GM21515 (cell line): Measurements from ENCODE around the gene TSR3.

ENCODE experiments used
- ATAC-seq: cut with Tn5 transposase; IDR thresholded peaks from one replicate; pipeline ENCODE4 v1.9.1; 2021; ENCODE audit not compliant: unreplicated experiment

Gene TSR3

DNA sequence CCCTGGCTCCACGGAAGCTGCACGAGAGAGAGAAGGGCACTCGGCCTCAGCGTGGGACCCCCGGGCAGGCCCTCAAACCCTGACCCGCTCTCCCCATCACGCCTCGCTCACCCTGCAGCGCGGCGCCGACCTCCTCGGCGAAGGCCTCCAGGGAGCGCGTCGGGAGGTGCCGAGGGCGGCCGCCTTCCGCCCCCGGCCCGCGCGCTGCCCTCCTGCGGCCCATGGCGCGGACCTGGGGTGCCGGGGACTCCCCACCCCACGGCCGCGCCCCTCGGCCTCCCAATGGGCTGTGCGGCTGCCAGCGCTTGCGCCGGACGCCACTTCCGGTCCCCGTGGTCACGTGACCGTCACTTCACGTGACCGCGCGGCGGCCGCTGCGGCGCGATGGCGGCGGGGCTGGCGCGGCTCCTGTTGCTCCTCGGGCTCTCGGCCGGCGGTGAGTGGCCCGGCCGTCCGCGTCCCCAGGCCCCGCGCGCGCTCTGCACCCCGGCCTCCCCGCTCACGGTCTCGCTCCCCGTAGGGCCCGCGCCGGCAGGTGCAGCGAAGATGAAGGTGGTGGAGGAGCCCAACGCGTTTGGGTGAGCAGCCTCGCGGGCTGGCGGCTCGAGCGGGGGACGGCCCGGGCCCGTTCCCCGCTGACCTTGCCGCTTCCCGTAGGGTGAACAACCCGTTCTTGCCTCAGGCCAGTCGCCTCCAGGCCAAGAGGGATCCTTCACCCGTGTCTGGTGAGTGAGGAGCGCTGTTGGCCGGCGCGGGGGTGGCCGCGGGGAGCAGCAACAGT is at the start of gene TSR3, which contains the start of gene GNPTG:
TSR3 (minus strand) TSS at position 297 of the 781 bp plus-strand sequence; CDS start at position 223, 74 bp downstream.
GNPTG (plus strand) TSS at position 350 of the 781 bp plus-strand sequence; CDS start at position 385, 35 bp downstream.
- ATAC-seq, result peak; percentile 53

DNA sequence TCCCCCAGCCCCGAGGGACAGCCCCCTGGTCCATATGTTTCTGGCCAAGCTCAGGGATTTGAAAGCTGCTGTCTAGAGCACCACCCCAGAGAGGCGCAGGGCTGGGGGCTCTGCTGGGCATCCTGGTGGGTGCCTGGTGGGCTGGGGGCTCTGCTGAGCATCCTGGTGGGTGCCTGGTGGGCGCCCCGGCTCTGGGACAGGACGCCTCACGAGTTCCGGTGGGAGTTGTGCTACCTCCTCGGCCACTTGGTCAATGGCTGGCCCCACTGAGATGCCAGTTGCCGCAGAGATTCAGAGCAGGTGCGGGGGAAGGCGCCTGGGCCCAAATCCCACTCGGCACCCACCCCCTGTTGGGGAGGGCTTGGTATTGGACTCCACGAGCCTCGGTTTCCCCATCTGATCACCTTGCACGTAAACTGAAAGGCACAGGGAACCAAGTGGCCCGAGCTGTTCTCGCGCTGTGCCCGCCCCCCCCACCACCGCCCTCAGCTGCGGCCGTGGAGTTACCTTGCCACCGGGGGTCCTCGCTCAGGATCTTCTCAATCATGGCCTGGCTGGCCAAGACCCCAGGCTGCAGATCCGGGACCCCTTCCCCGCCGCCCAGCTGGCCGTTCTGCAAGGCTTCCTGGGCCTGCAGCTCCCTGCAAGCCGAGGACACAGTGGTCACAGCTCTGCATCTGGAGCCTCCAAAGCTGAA is 49.5 kb upstream of the TSR3 start:
- ATAC-seq, result no peak

DNA sequence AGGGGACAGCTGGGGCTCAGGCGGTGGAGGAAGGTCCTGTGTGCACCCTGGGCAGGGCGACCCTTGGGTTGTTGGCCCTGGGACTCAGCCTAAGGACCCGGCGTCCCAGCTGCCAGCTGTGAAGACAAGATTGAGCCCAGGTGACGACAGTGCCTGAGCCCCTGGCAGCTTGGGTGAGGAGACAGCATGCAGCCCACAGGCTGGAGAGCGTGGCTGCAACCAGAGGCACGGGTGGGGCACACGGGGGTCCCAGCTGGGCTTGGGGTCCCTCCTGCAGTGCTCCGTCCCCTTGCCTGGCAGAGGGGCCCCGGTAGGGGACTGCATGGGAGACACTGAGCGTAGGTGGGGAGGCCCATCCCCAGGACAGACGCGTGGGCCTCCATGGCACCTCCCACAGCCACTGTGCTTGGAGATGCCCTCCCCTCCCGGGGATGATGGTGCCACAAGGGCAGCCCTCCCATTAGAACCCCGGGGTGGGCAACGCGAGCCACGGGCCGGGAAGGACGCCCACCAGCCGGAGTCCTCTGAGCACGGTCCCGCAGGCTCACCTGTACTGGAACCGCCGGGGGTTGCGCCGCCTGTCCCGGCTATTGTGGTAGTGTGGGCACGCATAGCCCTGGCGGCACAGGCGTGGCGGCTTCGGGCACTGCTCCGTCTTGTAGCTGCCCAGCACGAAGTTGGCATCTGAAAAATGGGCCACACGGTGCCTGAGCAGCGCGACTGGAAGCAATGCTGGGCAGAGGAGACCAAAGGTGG is 47.3 kb upstream of the TSR3 start:
- no peak for ATAC-seq

DNA sequence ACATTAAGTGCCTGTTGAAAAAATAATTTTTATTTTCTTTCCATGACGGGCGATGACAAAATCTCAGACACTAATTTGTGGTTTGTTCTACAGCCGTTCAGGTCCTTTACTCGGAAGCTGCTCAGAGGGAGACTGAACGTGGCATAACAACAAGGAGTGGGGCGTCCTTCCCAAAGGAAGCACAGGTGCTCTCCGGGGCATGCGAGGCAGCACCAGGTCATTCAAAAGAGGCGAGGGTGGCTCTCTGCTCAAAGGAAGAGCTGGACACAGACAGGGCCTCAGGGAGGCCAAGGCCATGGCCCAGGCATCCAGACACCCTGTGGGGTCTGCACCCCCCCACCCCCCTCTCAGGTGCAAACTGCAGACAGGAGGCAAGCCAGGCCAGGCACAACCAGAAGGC is 46.7 kb upstream of the TSR3 start:
- ATAC-seq, result no peak

DNA sequence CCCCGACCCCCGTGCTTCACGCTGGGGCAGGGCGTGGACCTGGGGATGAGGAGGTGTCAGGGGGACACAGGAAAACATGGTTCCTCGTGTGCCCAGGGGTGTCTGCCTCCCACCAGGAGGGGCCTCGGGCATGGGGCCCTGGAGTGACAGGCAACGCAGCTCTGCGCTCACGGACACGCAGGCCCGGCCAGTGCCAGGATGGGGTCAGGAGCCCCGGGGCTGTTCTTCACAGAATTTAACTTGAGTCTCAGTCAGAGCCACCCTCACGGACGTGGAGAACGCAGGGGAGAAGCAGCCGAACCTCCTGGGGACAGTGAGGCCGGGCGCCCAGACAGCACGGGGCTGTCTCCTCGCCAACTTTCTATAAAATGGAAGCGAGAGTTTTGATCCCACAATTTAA is 46.1 kb upstream of the TSR3 start:
- ATAC-seq, result no peak

DNA sequence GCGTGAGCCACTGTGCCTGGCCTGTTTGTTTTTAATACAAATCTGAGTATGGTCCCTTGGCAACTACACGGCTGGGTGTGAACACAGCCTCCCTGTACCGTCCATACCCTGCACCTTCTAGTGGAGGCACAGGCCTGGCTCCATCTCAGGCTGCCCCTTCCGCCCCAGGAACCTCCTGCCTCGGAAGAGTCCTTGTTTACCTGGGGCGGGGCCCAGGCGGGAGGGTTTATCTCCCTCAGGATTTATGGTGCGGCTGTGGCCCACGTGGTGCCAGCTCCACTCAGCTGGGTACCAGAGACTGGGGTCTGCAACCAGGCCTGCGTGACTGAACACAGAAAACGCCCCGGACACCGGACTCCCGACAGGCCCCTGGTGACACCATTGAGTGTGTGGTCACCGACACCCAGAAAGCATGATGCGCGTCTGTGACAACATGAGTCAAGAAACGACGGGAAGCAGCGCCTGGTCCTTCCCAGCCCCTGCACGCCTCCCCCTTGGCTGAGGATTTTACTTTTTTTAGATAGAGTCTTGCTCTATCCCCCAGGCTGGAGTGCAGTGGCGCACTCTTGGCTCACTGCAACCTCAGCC is 43.9 kb upstream of the TSR3 start:
- no peak for ATAC-seq

DNA sequence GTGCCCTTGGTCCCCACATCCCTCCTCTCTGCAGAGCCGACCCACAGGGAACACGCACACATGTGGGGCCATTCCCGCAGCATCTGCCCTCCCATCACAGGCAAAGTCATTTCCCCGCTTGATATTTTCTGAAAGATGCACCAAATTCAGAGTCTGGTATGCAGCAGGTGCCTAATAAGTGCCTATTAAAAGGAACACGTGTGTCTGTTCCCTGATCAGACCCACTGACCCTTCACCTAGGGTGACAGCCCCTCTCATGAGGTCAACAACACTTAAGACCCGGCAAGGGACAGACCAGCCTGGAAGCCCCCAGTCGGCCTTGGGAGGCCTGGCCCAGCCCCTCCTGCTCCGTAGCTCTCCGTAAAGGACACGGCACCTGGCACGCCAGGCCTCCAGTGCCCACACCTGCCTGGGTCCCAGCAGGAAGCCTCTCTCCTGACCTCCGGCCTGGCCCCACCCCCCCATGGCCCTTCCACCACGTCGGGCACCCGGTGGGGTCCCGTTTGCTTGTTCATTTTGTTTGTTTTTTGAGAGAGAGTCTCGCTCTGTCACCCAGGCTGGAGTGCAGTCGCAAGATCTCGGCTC is 42.8 kb upstream of the TSR3 start:
- ATAC-seq, result no peak

DNA sequence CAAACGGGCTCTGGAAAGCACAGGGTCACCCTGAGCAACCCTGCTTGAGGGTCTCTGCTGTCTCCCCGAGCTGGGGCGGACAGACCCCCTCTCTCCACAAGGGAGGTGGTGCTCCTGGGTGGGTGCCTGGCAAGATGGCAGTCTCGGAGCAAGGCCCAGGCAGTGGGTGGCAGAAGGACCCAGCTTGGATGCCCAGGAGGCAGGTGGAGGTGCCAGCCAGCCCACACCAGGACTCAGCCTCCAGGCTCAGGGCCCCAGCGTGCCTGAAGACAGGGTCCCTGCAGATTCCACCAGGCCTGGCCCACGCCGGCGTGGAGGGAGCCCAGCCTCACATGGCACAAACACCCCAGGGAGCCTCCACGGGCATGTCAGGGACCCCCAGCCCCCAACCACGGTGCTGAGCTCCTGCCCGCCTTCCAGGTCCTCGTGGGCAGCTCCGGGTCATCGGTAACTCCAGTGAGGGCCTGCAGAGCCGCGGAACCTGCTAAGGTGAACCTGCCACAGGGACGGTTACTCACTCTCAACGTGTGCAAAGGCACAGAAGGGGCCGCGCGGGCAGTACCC is 42.0 kb upstream of the TSR3 start:
- no peak for ATAC-seq

DNA sequence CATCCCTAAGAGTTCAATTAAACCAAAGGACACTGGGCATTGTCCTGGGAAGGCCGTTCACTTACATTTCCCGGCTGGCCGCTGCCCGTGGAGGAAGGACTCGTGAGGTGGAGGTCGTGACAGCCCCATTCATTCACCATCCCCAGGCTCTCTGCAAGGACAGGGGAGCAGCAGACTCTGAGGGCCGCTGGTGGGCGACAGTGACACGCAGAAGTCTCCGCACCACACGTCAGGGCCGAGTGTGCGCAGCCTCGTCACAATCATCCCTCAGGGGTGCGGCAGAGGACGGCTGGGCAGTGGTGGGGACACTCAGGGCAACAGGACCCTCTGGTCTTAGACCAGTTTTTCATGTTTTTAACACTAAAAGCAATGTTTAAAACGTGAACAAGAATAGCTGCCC is 41.1 kb upstream of the TSR3 start:
- ATAC-seq, result no peak

DNA sequence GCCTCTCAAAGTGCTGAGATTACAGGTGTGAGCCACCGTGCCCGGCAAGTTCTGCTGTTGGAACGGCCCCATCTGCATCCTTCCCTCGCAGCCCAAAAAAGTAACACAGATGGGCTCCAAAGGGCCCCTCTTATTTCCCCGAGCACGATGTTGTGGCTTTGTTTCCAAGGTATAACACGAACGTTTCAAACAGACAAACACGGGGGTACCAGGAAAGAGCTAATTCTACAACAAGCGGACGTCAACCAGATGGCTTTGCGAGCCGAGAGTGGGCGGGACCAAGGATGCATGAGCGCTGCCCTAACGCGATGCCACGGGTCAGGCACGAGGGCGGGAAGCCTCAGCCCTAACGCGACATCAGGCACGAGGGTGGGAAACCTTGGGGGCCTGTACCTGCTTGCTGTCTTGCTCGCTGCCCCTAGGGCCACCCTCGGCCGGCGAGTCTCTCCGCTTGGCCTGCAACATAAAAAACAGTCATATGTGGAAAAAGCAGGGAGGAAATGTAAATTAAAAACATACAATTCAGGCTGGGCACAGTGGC is 38.6 kb upstream of the TSR3 start:
- ATAC-seq, result no peak

DNA sequence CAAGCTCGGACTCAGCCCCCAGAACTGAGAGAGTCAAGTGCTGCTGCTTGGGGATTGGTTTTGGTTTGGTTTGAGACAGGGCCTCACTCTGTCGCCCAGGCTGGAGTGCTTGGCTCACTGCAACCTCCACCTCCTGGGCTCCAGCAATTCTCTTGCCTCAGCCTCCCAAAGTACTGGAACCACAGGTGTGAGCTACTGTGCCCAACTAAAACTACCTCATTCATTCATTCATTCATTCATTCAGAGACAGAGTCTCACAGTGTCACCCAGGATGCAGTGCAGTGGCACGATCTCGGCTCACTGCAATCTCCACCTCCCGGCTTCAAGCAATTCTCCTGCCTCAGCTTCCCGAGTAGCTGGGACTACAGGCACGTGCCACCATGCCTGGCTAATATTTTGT is 38.1 kb upstream of the TSR3 start:
- ATAC-seq, result no peak

DNA sequence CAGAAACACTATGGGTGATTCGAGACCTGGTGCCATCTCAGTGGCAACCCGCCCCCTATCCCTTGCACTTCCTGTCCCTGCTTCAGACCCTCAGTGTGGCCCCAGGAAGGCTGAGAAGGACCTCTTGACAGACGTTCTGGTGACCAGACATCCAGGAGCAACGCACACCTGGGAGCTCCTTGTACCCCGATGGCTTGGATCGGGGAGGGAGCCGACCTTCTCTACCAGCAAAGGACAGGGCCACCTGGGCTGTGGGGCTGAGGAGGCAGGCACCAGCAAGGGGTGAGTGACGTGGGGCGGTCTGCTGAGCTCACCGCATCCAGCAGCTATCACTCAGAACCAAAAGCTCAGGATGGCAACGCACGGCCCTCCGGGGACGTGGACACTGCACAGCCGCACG is 35.7 kb upstream of the TSR3 start:
- ATAC-seq, result no peak

DNA sequence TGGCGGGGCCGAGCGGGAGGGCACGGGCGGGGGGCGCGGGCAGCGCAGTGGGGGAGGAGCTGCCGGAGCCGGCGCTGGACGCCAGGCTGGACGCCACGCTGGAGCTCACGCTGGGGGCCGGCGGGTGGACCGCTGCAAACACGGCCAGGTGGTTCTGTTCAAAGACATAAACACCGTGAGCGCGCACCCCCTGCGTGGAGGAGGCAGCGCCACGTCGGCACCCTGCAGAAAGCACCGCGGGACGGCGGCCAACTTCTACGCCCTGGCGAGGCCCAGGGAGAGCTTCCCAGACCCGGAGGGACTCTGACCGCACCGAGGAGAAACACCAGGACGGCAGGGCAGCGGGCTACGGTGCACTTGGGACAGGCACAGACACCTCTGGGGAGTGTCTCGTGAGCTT is 33.6 kb upstream of the TSR3 start:
- ATAC-seq, result no peak

DNA sequence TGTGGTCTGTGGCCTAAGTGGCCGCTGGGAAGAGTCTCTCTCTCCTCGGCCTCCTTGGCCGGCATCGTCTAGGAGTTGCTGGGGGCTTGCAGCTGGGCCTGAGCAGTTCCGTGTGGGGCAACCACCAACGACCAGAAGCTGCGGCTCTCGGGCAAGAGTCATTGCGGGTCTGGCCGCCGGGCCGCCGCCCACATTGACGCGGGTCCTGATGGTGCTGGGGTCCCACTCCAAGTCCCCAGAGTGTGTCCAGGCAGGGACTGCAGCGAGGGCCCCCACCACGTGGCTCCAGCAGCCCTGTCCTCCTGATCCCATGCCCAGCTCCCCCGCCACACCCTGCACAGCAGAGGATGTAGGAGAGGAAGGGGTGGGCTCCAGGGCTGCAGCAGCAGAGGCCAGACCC is 31.9 kb upstream of the TSR3 start:
- ATAC-seq, result no peak

DNA sequence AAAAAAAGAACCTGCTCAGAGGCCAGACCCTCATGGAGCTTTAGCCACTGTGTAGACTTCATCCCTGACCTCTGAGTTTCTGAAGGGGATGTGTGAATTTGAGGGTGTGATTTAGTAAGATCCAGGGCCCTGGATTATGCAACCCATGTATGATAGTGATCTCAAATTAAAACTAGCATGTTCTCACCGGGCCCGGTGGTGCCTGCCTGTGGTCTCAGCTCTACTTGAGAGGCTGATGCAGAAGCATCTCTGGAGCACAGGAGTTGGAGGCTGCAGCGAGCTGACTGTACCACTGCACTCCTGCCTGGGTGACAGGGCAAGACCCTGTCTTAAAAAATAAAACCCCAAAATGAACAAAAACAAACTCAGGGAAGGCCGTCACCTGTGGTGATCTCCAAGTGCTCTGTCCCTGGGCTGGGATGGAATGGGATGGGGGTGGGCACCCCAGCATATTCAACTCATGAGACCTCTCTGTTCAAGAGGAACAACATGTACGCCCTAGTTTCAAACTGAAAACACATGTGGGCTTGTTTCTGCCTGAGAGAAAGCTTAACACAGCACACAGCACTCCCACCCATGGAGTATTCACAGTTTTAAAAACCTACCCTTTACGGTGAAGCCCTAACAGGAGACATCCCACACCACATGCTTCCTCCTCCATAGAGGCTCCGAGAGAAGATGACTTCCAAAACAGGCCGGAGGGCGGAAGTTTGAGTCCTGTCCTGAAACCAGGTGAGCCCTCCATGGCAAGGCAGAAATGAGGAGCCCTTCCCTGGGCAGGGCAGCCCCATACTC is 30.1 kb upstream of the TSR3 start:
- no peak for ATAC-seq

DNA sequence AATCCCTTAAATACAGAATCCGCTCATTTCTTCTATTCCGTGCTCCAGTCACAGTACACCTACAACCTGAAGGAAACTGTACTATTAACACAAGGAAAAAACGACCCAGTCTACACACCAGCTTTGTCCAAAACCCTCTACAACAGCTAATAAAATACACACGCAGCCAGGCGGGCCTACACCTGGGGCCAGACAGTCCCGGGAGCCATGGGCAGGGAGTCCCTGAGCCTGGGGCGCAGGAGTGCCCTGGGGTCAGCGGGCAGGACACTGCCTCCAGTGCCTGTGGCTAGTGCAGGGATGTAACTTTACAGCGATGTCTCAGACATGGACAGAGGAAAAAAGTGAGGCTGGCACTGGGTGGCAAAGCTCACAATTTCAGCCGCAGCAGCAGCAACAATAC is 28.5 kb upstream of the TSR3 start:
- no peak for ATAC-seq

DNA sequence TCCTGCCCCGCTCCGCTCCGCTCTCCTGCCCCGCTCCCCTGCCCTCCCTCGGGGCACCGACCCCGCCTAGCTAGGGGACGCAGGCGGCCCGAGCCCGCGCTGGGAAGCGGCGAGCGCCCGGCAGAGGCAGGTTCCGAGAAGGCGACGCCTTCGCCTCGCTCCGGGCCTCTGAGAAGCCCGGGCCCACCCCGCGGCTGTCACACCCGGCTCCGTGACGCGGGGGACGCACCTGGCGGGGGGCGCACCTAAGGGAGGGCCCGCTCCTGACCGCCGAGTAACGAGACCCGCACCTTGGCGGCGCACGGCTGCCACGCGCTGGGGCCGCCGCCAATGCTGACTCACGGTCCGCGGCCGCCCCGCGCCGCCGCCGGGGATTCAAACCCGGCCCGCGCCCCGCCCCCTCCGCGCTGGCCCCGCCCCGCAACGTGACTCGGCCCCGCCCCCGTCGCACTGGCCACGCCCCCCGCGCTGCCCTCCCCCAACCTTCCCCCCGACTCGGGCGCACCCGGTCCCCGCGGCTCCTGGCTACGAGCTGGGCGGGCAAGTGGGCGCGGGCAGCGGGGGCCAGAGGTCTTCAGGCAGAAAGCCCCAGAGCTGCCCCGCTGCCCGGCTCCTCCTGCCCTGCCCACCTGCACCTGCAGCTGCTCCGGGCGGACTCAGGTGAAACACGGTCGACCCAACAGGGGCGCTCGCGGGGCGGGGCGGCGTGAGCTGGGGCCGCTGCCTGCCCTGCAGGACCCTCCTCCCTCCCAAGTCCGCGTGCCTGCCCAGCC is 27.8 kb upstream of the TSR3 start:
- no peak for ATAC-seq

DNA sequence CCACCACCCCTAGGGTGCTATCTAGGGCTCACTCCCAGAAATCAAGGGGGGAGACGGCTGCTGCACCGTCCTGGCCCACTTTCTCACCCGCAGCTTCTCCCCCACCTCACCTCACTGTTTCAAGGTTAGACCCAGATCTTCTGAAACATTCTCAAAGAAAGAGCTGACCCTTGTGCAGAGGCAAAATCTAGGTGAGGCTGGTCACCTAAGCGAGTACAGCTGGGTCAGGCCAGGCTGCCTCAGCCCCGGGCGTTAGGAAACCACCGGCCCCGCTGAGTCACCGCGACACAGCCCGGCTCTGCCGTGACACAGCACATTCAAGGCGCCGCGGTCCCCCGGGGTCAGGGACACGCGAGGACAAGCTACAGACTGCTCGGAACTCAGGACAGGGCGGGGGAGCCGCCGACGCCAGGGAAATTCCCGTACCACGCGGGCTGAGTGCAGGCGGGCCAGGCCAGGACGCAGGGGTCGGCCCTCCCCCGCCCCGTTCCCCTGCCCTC is 27.2 kb upstream of the TSR3 start:
- ATAC-seq, result no peak
